ENCODE data around the gene TFDP2. TPM values are rescaled to one million over a fixed set of nuclear protein-coding genes. Genes with fewer than 3 reads are reported as not detected.

TFDP2 gene
- total RNA-seq, 2 experiments from 2014 or later = 23.3 to 40.7 TPM

DNA sequence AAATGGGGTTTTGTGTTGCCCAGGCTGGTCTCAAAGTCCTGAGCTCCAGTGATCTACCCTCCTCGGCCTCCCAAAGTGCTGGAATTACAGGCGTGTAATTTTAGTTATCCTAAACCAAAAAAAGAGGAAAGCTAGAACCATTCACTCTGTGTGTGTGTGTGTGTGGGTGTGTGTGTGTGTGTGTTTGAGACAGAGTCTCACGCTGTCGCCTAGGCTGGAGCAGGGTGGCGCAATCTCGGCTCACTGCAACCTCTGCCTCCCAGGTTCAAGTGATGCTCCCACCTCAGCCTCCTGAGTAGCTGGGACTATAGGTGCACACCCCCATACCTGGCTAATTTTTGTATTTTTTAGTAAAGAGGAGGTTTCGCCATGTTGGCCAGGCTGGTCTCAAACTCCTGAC, 84.0 kb downstream of the TFDP2 start:
- CTCF ChIA-PET = interaction anchor here (0.6 kb wide), 1 partner anchor 416 kb away, joined by 4 read pairs; no protein-coding TSS in a partner anchor
- H3K4me3 Mint-ChIP-seq = no peak overlapping the region
- H3K36me3 Mint-ChIP-seq (ENCODE audit: low read depth) = no peaks in the 10 kb centered on the region
- no peaks in the 10 kb centered on the region for H3K9me3 Mint-ChIP-seq (ENCODE audit: low read depth)
- DNase-seq (no peak), ATAC-seq (no peak)
- intact Hi-C loops (cut with DNase I, micrococcal nuclease) = no loop called here
- no peaks in the 10 kb centered on the region for H3K4me1 Mint-ChIP-seq
- no peak overlapping the region for H3K27ac Mint-ChIP-seq
- H3K27me3 Mint-ChIP-seq = no peaks in the 10 kb centered on the region
- POLR2A ChIA-PET = no interaction called here

DNA sequence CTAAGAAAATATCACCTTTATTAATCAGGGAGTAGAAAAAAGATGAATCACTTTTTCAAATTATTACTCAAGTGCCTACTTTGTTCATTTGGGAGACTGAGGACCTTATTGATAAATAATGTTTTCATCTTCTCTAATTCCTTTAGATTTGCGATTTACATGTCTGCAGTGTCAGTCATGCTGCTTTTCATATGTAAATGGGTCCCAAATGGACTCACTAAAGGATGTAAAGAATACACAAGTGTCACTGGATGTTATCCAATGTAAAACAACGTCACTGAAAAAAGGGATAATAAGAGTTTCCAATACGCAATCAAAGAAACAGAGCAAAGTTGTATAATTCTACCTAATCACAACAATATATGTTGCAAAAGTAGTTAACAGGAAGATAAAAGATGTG, 84.9 kb downstream of the TFDP2 start:
- Mint-ChIP-seq H3K36me3 (ENCODE audit: low read depth) (no peaks in the 10 kb centered on the region), H3K9me3 (ENCODE audit: low read depth) (no peaks in the 10 kb centered on the region), H3K27ac (no peak overlapping the region), H3K4me1 (no peaks in the 10 kb centered on the region), H3K27me3 (no peaks in the 10 kb centered on the region), H3K4me3 (no peak overlapping the region)
- ATAC-seq (no peak), DNase-seq (no peak)
- ChIA-PET CTCF (no interaction called here), POLR2A (no interaction called here)
- intact Hi-C loops (cut with DNase I, micrococcal nuclease) = no loop called here

GRCh38 chr3:142057331-142057725, 92.0 kb downstream of the TFDP2 start:
- H3K27me3 Mint-ChIP-seq = no peaks in the 10 kb centered on the region
- H3K4me3 Mint-ChIP-seq = no peak overlapping the region
- ATAC-seq (no peak), DNase-seq (no peak)
- H3K27ac Mint-ChIP-seq = no peak overlapping the region
- no peaks in the 10 kb centered on the region for H3K9me3 Mint-ChIP-seq (ENCODE audit: low read depth)
- intact Hi-C loops (cut with DNase I, micrococcal nuclease) = no loop called here
- POLR2A ChIA-PET = no interaction called here
- peaks cover 3% of the 10 kb centered on the region for H3K36me3 Mint-ChIP-seq (ENCODE audit: low read depth)
- CTCF ChIA-PET = interaction anchor here (0.6 to 1.8 kb wide), 4 partner anchors 10 to 161 kb away, joined by 4 to 5 read pairs (median 4); no protein-coding TSS in a partner anchor
- peaks cover 9% of the 10 kb centered on the region for H3K4me1 Mint-ChIP-seq

DNA sequence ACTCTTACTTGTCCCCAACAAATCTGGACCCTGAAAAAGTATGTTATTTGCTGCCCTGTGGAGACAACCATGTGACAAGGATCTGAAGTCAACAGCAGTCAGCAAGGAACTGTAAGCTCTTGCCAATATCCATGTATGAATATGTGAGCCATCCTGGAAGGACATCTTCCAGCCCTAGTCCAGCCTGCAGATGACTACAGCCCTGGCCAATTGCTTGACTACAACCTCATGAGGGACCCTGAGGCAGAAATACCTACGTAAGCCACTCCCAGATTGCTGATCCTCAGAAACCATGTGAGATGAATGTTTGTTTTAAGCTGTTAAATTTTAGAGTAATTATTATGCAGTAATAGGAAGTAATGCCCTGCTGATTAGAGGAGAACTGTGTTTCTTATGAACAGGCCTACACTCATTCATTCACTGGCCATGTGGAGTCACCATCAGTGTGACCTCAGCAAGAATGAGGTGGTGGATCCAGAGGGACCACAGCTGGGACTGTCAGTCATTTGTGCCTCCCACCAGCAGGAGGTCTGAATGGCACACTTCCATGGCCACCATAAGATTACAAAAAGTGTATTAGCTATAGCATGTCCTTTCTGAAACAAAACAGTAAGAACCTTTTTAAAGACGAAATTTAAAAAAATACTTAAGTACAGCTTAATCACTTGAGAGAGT, 92.6 kb downstream of the TFDP2 start:
- H3K4me3 Mint-ChIP-seq = no peak overlapping the region
- ATAC-seq = no peak
- ChIA-PET POLR2A (no interaction called here), CTCF (interaction anchor here (0.6 to 1.8 kb wide), 4 partner anchors 10 to 160 kb away, joined by 4 to 5 read pairs (median 4); no protein-coding TSS in a partner anchor)
- no peak overlapping the region for H3K27ac Mint-ChIP-seq
- H3K36me3 Mint-ChIP-seq (ENCODE audit: low read depth) = peaks cover 3% of the 10 kb centered on the region
- no peaks in the 10 kb centered on the region for H3K9me3 Mint-ChIP-seq (ENCODE audit: low read depth)
- no peaks in the 10 kb centered on the region for H3K27me3 Mint-ChIP-seq
- DNase-seq = no peak
- intact Hi-C loops (cut with DNase I, micrococcal nuclease) = no loop called here
- H3K4me1 Mint-ChIP-seq = peaks cover 9% of the 10 kb centered on the region

GRCh38 chr3:142053835-142054234, 95.5 kb downstream of the TFDP2 start:
- no peak for DNase-seq
- Mint-ChIP-seq H3K27ac (no peak overlapping the region), H3K4me3 (no peak overlapping the region), H3K4me1 (peaks cover 9% of the 10 kb centered on the region), H3K27me3 (no peaks in the 10 kb centered on the region), H3K36me3 (ENCODE audit: low read depth) (peaks cover 3% of the 10 kb centered on the region), H3K9me3 (ENCODE audit: low read depth) (no peaks in the 10 kb centered on the region)
- no peak for ATAC-seq
- POLR2A ChIA-PET = no interaction called here
- CTCF ChIA-PET = no interaction called here
- intact Hi-C loops (cut with DNase I, micrococcal nuclease) = no loop called here

DNA sequence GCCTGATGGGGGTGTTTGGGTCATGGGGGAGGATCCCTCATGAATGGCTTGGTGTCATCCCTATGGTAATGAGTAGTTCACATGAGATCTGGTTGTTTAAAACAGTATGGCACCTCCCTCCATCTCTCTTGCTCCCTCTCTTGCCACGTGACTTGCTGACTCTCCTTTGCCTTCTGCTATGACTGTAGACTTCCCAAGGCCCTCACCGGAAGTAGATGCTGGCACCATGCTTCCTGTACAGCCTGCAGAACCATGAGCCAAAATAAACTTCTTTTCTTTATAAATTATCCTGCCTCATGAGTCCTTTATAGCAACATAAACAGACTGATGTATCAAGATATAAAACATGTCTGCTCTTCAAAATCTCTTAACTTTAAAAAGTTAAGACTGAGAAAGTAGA, 96.1 kb downstream of the TFDP2 start:
- H3K9me3 Mint-ChIP-seq (ENCODE audit: low read depth) = no peaks in the 10 kb centered on the region
- H3K36me3 Mint-ChIP-seq (ENCODE audit: low read depth) = peaks cover 3% of the 10 kb centered on the region
- ChIA-PET CTCF (no interaction called here), POLR2A (no interaction called here)
- intact Hi-C loops (cut with DNase I, micrococcal nuclease) = no loop called here
- peaks cover 9% of the 10 kb centered on the region for H3K4me1 Mint-ChIP-seq
- peak overlapping the region; percentile 3 for H3K27ac Mint-ChIP-seq
- ATAC-seq (peak; percentile 68), DNase-seq (peak; percentile 45)
- no peaks in the 10 kb centered on the region for H3K27me3 Mint-ChIP-seq
- no peak overlapping the region for H3K4me3 Mint-ChIP-seq

DNA sequence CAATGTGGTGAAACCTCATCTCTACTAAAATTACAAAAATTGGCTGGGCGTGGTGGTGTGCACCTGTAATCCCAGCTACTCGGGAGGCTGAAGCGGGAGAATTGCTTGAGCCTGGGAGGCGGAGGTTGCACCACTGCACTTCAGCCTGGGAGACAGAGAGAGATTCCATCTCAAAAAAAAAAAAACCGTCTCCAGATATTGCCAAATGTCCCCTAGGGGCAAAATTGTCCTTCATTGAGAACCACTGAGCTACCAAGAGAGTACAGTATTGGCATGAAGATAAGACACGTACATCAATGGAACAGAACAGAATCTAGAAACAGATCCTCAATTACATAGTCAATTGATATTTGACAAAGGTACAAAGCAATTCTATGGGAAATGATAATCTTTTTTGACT, 98.0 kb downstream of the TFDP2 start:
- ATAC-seq = no peak
- no peak for DNase-seq
- peaks cover 9% of the 10 kb centered on the region for H3K4me1 Mint-ChIP-seq
- H3K36me3 Mint-ChIP-seq (ENCODE audit: low read depth) = peaks cover 3% of the 10 kb centered on the region
- ChIA-PET CTCF (no interaction called here), POLR2A (no interaction called here)
- no peak overlapping the region for H3K27ac Mint-ChIP-seq
- H3K4me3 Mint-ChIP-seq = no peak overlapping the region
- H3K9me3 Mint-ChIP-seq (ENCODE audit: low read depth) = no peaks in the 10 kb centered on the region
- H3K27me3 Mint-ChIP-seq = no peaks in the 10 kb centered on the region
- intact Hi-C loops (cut with DNase I, micrococcal nuclease) = no loop called here

DNA sequence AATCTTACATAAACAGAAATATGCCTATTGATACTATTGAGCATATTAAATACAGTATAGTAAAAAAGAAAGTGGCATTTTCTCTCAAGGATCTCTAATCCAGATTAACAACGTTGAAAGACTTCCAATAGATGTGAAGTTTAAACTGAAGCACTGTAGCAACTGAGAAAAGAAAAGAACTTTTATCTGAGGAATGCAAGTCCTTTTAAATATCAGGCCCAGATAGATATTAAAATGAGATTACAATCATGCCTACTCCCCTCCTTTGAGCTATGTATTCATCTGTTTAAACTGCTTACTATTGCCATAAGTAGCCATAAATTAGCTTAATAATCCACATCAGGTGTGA, 102.3 kb downstream of the TFDP2 start:
- POLR2A ChIA-PET = no interaction called here
- H3K4me1 Mint-ChIP-seq = no peaks in the 10 kb centered on the region
- no peaks in the 10 kb centered on the region for H3K9me3 Mint-ChIP-seq (ENCODE audit: low read depth)
- intact Hi-C loops (cut with DNase I, micrococcal nuclease) = loop anchor here in 1 of 2 experiments (5.0 kb wide), 1 partner anchor 75 kb away; no protein-coding TSS in a partner anchor
- H3K4me3 Mint-ChIP-seq = no peak overlapping the region
- DNase-seq = no peak
- ATAC-seq = no peak
- no peak overlapping the region for H3K27ac Mint-ChIP-seq
- CTCF ChIA-PET = interaction anchor here (0.7 to 0.9 kb wide), 2 partner anchors 14 to 19 kb away, joined by 3 read pairs; no protein-coding TSS in a partner anchor
- no peaks in the 10 kb centered on the region for H3K27me3 Mint-ChIP-seq
- no peaks in the 10 kb centered on the region for H3K36me3 Mint-ChIP-seq (ENCODE audit: low read depth)

GRCh38 chr3:142046320-142047020, 102.9 kb downstream of the TFDP2 start:
- Mint-ChIP-seq H3K4me3 (no peak overlapping the region), H3K27me3 (no peaks in the 10 kb centered on the region), H3K27ac (no peak overlapping the region), H3K4me1 (no peaks in the 10 kb centered on the region), H3K9me3 (ENCODE audit: low read depth) (no peaks in the 10 kb centered on the region), H3K36me3 (ENCODE audit: low read depth) (no peaks in the 10 kb centered on the region)
- ATAC-seq (no peak), DNase-seq (no peak)
- intact Hi-C loops (cut with DNase I, micrococcal nuclease) = loop anchor here in 1 of 2 experiments (5.0 kb wide), 1 partner anchor 74 kb away; no protein-coding TSS in a partner anchor
- POLR2A ChIA-PET = no interaction called here
- CTCF ChIA-PET = interaction anchor here (0.7 to 0.9 kb wide), 2 partner anchors 14 to 18 kb away, joined by 3 read pairs; no protein-coding TSS in a partner anchor

DNA sequence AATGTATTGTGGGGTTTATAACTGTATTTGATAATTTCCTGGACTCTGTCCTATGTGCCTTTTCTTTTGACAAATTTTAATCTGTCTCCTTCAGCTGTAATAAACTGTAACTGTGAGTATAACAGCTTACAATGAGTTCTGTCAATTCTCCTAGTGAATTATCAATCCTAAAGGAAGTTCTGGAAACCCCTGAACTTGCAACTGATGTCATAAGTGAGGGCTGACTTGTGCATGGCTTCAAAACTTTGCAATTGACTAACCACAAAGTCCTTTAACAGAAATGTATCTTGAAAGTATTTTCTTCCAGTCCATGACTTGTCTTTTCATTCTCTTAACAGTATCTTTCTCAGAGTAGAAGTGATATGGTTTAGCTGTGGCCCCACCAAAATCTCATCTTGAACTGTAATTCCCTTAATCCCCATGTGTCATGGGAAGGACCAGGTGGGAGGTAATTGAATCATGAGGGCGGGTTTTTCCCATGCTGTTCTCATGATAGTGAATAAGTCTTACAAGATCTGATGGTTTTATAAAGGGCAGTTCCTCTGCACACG, 108.3 kb downstream of the TFDP2 start:
- H3K4me3 Mint-ChIP-seq = no peak overlapping the region
- ATAC-seq (no peak), DNase-seq (no peak)
- intact Hi-C loops (cut with DNase I, micrococcal nuclease) = no loop called here
- no peaks in the 10 kb centered on the region for H3K9me3 Mint-ChIP-seq (ENCODE audit: low read depth)
- H3K27ac Mint-ChIP-seq = no peak overlapping the region
- H3K4me1 Mint-ChIP-seq = peaks cover 5% of the 10 kb centered on the region
- no peaks in the 10 kb centered on the region for H3K27me3 Mint-ChIP-seq
- H3K36me3 Mint-ChIP-seq (ENCODE audit: low read depth) = no peaks in the 10 kb centered on the region
- POLR2A ChIA-PET = no interaction called here
- CTCF ChIA-PET = interaction anchor here (0.7 to 1.4 kb wide), 2 partner anchors 16 to 768 kb away, joined by 4 read pairs; no protein-coding TSS in a partner anchor

DNA sequence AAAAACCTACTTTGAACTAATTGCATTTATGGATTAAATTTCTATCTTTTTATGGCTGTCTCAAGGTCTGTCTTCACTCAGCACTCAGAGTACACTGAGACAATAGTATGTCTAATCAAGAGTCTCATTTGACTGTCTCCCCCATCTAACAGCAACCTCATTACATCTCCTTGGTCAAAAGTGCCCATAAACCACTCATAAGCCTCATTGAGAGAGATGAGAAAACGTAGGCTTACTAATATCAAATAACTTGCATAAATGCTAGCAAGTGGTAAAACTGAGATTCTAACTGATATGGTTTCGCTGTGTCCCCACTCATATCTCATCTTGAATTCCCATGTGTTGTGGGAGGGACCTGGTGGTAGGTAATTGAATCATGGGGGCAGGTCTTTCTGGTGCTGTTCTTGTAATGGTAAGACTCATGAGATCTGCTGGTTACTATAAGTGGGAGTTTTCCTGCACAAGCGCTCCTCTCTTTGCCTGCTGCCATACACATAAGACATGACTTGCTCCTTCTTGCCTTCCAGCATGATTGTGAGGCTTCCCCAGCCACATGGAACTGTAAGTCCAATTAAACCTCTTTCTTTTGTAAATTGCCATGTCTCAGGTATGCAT, 113.9 kb downstream of the TFDP2 start:
- Mint-ChIP-seq H3K9me3 (ENCODE audit: low read depth) (no peaks in the 10 kb centered on the region), H3K4me1 (peaks cover 6% of the 10 kb centered on the region), H3K27ac (no peak overlapping the region), H3K36me3 (ENCODE audit: low read depth) (no peaks in the 10 kb centered on the region), H3K27me3 (no peaks in the 10 kb centered on the region), H3K4me3 (no peak overlapping the region)
- ChIA-PET POLR2A (no interaction called here), CTCF (interaction anchor here (1.8 kb wide), 1 partner anchor 9 kb away, joined by 4 read pairs; no protein-coding TSS in a partner anchor)
- ATAC-seq (peak; percentile 79), DNase-seq (no peak)
- intact Hi-C loops (cut with DNase I, micrococcal nuclease) = no loop called here
